ENCODE measurements around the gene FIZ1.

DNA sequence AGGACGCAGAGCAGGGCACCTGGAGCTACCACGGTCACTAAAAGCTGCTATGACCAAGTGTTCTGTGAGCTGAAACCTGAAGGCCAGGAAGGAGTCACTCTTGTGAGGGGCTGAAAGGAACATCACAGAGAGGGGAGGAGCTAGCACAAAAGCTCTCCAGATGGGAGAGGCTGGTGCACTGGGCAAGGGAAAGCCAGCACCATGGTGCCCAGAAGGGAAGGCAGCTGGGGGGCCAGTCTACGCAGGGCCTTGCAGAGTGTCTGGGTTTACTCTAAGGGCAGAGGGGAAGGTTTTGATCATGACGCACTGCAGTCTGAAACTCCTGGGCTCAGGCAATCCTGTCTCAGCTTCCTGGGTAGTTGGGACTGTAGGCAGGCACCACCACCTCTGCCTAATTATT is 37.4 kb upstream of the FIZ1 start:
- TF ChIP-seq POLR2A (IDR thresholded peaks at IDR 0.05), result no peak
- TF ChIP-seq, protein P1, sequence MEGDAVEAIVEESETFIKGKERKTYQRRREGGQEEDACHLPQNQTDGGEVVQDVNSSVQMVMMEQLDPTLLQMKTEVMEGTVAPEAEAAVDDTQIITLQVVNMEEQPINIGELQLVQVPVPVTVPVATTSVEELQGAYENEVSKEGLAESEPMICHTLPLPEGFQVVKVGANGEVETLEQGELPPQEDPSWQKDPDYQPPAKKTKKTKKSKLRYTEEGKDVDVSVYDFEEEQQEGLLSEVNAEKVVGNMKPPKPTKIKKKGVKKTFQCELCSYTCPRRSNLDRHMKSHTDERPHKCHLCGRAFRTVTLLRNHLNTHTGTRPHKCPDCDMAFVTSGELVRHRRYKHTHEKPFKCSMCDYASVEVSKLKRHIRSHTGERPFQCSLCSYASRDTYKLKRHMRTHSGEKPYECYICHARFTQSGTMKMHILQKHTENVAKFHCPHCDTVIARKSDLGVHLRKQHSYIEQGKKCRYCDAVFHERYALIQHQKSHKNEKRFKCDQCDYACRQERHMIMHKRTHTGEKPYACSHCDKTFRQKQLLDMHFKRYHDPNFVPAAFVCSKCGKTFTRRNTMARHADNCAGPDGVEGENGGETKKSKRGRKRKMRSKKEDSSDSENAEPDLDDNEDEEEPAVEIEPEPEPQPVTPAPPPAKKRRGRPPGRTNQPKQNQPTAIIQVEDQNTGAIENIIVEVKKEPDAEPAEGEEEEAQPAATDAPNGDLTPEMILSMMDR (IDR thresholded peaks at IDR 0.05), result no peak

All from heart left ventricle (tissue), 13 donors.